Adipocyte (in vitro differentiated cells): ENCODE measurements around the gene HELZ.
"Not testable (repeated sequence)": the region's sequence is repeated elsewhere in the genome, so short reads cannot be mapped to it uniquely, and the experiment has no call there.

ENCODE experiments used
- DNase-seq: peaks from one replicate; pipeline ENCODE4 v3.0.0-alpha.2; 2015; ENCODE audit warnings: low read depth
- H3K27me3 ChIP-seq: replicated peaks from 2 replicates; pipeline ENCODE4 v1.7.0; 2013; ENCODE audit warnings: mild to moderate bottlenecking, low read length, moderate library complexity; ENCODE audit not compliant: control insufficient read depth, insufficient read depth
- H3K36me3 ChIP-seq: 2 replicates; pipeline ENCODE4 v1.7.0; 2013; ENCODE audit warnings: low read length, mild to moderate bottlenecking, moderate library complexity; ENCODE audit not compliant: control insufficient read depth, insufficient read depth, severe bottlenecking
- H3K4me1 ChIP-seq: 2 replicates; pipeline ENCODE4 v1.7.0; 2013; ENCODE audit warnings: mild to moderate bottlenecking, low read length, moderate library complexity; ENCODE audit not compliant: control insufficient read depth, insufficient read depth
- H3K4me3 ChIP-seq: 2 replicates; pipeline ENCODE4 v1.7.0; 2013; ENCODE audit warnings: mild to moderate bottlenecking, low read length, moderate library complexity
- H3K9ac ChIP-seq: 2 replicates; pipeline ENCODE4 v1.7.0; 2013; ENCODE audit warnings: mild to moderate bottlenecking, low read length, moderate library complexity
- H3K9me3 ChIP-seq: 2 replicates; pipeline ENCODE4 v1.7.0; 2013; ENCODE audit warnings: mild to moderate bottlenecking, low read length, moderate library complexity; ENCODE audit not compliant: control insufficient read depth

The HELZ gene

GRCh38 chr17:67049025-67049739 lies 195.8 kb downstream of the HELZ start:
- DNase-seq, result no peak
- Histone ChIP-seq H3K36me3 (no peaks in the 10 kb centered on the region), H3K9ac (no peak overlapping the region), H3K27me3 (peaks cover 22% of the 10 kb centered on the region), H3K4me3 (no peak overlapping the region), H3K9me3 (peaks cover 34% of the 10 kb centered on the region), H3K4me1 (peaks cover 3% of the 10 kb centered on the region)

GRCh38 chr17:67047382-67047781 lies 197.6 kb downstream of the HELZ start:
- no peaks in the 10 kb centered on the region for H3K36me3 ChIP-seq
- H3K4me3 ChIP-seq, result no peak overlapping the region
- no peak overlapping the region for H3K9ac ChIP-seq
- H3K9me3 ChIP-seq, result peaks cover 34% of the 10 kb centered on the region
- H3K4me1 ChIP-seq, result peaks cover 3% of the 10 kb centered on the region
- DNase-seq, result no peak
- peaks cover 34% of the 10 kb centered on the region for H3K27me3 ChIP-seq

GRCh38 chr17:67046398-67046797 lies 198.6 kb downstream of the HELZ start:
- Histone ChIP-seq H3K4me3 (no peak overlapping the region), H3K27me3 (peaks cover 44% of the 10 kb centered on the region), H3K4me1 (peaks cover 3% of the 10 kb centered on the region), H3K9ac (no peak overlapping the region), H3K36me3 (no peaks in the 10 kb centered on the region), H3K9me3 (peaks cover 34% of the 10 kb centered on the region)
- no peak for DNase-seq

GRCh38 chr17:67044940-67045339 lies 200.1 kb downstream of the HELZ start:
- H3K9ac ChIP-seq, result no peak overlapping the region
- peaks cover 3% of the 10 kb centered on the region for H3K4me1 ChIP-seq
- H3K27me3 ChIP-seq, result peaks cover 52% of the 10 kb centered on the region
- H3K9me3 ChIP-seq, result peaks cover 30% of the 10 kb centered on the region
- H3K36me3 ChIP-seq, result no peaks in the 10 kb centered on the region
- no peak overlapping the region for H3K4me3 ChIP-seq
- no peak for DNase-seq

- Histone ChIP-seq H3K9ac (no peak within 1 kb of the TSS), H3K36me3 (no peaks in the 10 kb centered on the region), H3K4me3 (no peak within 1 kb of the TSS), H3K9me3 (peaks cover 23% of the 10 kb centered on the region), H3K27me3 (peaks cover 59% of the 10 kb centered on the region), H3K4me1 (peaks cover 3% of the 10 kb centered on the region)
- no peak for DNase-seq
Measured at GRCh38 chr17:67044016-67044772, 200.8 kb downstream of the HELZ start, which contains the start of gene CACNG1. CACNG1 (plus strand) TSS chr17:67044554; CDS start chr17:67044661, 107 bp downstream.

GRCh38 chr17:67043283-67043682 lies 201.7 kb downstream of the HELZ start:
- DNase-seq, result no peak
- Histone ChIP-seq H3K4me3 (no peak overlapping the region), H3K9me3 (peaks cover 14% of the 10 kb centered on the region), H3K36me3 (no peaks in the 10 kb centered on the region), H3K4me1 (peaks cover 3% of the 10 kb centered on the region), H3K9ac (no peak overlapping the region), H3K27me3 (peaks cover 66% of the 10 kb centered on the region)

- H3K9ac ChIP-seq, result no peak overlapping the region
- no peaks in the 10 kb centered on the region for H3K36me3 ChIP-seq
- peaks cover 4% of the 10 kb centered on the region for H3K9me3 ChIP-seq
- no peak overlapping the region for H3K4me3 ChIP-seq
- no peak for DNase-seq
- peaks cover 3% of the 10 kb centered on the region for H3K4me1 ChIP-seq
- H3K27me3 ChIP-seq, result peaks cover 68% of the 10 kb centered on the region
Measured at GRCh38 chr17:67041941-67042899, 202.8 kb downstream of the HELZ start.

- H3K4me3 ChIP-seq, result no peak overlapping the region
- peaks cover 71% of the 10 kb centered on the region for H3K27me3 ChIP-seq
- no peaks in the 10 kb centered on the region for H3K36me3 ChIP-seq
- no peaks in the 10 kb centered on the region for H3K4me1 ChIP-seq
- H3K9me3 ChIP-seq, result no peaks in the 10 kb centered on the region
- no peak for DNase-seq
- no peak overlapping the region for H3K9ac ChIP-seq
Measured at GRCh38 chr17:67041531-67041930, 203.5 kb downstream of the HELZ start.

GRCh38 chr17:67041119-67041518 lies 203.9 kb downstream of the HELZ start:
- H3K9ac ChIP-seq, H3K4me3 ChIP-seq, H3K4me1 ChIP-seq, H3K36me3 ChIP-seq, DNase-seq, H3K9me3 ChIP-seq: not testable (repeated sequence)
- peaks cover 69% of the 10 kb centered on the region for H3K27me3 ChIP-seq

- H3K4me3 ChIP-seq, result no peak overlapping the region
- H3K36me3 ChIP-seq, result no peaks in the 10 kb centered on the region
- peaks cover 65% of the 10 kb centered on the region for H3K27me3 ChIP-seq
- no peak overlapping the region for H3K9ac ChIP-seq
- DNase-seq, result no peak
- H3K4me1 ChIP-seq, result no peaks in the 10 kb centered on the region
- H3K9me3 ChIP-seq, result no peaks in the 10 kb centered on the region
Measured at GRCh38 chr17:67040652-67041051, 204.3 kb downstream of the HELZ start.
